GM18868 (cell line): Measurements from ENCODE around the gene KCTD19.
"Not testable (repeated sequence)": the region's sequence is repeated elsewhere in the genome, so short reads cannot be mapped to it uniquely, and the experiment has no call there.

Experiments used
- ATAC-seq: cut with Tn5 transposase; IDR thresholded peaks from one replicate; pipeline ENCODE4 v1.9.1; 2021; ENCODE audit warnings: mild to moderate bottlenecking, moderate library complexity; ENCODE audit not compliant: unreplicated experiment

The KCTD19 gene

GRCh38 chr16:67326472-67327309 lies at the start of gene KCTD19, which contains the start of gene LRRC36:
KCTD19 (minus strand) TSS chr16:67326741; CDS start chr16:67326707, 34 bp downstream.
LRRC36 (plus strand) TSS chr16:67326815; CDS start chr16:67326863, 48 bp downstream.
- no peak for ATAC-seq

DNA sequence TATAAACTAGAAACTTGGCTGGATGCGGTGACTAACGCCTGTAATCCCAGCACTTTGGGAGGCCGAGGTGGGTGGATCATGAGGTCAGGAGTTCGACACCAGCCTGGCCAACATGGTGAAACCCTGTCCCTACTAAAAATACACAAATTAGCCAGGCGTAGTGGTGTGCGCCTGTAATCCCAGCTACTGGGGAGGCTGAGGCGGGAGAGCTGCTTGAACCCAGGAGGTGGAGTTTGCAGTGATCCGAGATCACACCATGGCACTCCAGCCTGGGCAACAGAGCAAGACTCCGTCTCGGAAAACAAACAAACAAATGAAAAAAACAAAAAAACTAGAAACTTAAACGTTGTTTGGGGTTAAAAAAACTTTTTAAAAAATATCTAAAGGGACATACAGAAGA lies 49.5 kb upstream of the KCTD19 start:
- not testable (repeated sequence) for ATAC-seq

- no peak for ATAC-seq
Measured at GRCh38 chr16:67372664-67373063, 46.1 kb upstream of the KCTD19 start.

DNA sequence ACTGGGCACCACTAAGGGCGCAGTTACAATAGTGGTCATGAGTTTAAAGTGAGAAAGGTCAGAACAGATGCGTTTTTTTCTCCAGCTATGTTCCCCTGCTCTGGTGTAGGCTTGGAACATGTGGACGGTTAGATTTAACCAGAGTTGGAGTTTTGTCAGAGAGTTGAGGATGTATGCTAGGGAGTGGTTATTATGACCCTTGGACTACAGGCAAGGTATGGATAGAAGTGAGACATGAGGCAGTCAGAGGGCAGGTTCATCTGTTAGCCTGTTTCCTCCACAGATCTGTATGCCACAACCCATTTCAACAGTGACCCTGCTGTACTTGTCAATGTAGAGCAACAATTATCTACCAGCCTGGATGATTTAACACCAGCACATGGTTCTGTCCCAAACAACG lies 44.1 kb upstream of the KCTD19 start:
- ATAC-seq = no peak

DNA sequence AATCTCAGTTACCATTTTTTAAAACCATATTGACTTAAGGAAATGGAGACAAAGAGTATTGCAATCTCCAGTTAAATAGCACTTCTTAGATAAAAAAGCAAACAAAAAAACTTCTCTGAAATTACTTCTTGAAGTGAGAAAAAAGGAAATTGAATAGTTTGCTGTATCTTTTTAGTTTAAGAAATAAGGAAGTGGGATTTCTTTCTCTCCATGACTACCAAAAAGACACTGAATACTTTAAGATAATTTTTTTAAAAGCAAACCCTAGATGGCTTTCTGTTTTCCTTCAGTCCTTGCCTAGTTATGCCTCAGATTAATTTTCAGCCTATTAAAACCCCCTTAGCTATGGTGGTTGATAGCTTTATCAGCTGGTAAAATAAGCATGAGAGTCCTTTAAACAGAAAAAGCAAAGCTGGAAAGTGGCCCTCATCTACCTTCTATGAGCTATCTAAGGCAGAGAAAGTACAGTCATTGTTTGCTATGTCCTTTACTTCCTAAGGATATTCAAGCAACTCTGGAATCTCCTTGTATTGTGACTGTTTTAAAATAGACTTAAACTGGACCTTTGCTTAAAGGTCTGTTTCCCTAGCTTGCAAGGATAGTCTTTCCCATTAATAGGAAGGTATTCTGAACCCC lies 38.2 kb upstream of the KCTD19 start:
- no peak for ATAC-seq

DNA sequence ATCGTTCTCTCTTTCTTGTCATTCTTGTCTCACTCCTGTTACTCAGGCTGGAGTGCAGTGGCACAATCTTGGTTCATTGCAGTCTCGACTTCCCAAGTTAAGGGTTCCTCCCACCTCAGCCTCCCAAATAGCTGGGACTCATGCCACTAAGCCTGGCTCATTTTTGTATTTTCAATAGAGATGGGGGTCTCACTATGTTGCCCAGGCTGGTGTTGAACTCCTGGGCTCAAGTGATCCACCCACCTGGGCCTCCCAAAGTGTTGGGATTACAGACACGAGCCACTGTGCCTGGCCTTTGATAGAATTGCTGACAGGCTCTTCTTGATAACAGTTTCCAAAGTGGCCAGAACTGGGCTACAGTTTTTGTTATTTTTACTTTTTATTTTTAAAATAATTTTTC lies 34.5 kb upstream of the KCTD19 start:
- no peak for ATAC-seq

DNA sequence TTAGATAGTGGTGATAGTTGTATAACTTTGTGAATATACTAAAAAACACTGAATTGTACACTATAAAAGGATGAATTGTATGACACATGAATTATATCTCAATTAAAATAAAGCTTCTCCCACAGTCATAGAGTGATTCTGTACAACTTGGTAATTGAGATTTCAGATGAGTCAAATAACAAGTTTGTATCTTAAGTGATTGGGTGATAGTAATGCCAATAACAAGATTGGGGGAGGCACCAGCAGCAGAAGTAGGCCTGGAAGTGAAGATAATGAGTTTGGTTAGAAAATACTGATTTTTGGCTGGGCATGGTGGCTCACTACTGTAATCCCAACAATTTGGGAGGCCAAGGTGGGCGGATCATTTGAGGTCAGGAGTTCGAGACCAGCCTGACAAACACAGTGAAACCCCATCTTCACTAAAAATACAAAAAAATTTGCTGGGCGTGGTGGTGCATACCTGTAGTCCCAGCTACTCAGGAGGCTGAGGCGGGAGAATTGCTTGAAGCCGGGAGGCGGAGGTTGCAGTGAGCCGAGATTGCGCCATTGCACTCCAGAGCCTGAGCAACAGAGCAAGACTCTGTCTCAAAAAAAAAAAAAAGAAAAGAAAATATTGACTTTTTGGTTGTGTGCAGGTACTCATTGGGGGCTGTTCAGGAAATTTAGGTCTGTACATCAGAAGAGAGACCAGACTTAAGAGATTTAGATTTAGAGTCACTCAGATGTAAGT lies 33.2 kb upstream of the KCTD19 start:
- ATAC-seq = not testable (repeated sequence)

DNA sequence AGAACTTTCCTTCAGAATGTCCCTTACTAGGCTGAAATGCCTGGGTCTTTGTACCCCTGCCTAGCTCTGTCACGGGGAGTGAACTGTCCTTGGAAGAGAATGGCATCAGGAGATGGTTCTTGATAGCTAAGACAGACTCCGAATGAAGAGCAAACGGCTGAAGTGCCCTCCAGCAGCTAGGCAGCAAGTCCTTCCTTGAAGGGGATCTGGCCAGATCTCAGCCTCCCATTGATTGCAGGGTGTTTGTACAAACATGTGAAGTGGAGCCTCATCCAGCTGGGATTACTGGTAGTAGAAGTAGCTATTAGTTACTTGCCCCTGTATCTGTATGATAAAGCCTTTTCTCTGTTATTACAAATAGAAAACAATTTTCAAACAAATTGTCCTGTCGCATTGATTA lies 31.0 kb upstream of the KCTD19 start:
- no peak for ATAC-seq

DNA sequence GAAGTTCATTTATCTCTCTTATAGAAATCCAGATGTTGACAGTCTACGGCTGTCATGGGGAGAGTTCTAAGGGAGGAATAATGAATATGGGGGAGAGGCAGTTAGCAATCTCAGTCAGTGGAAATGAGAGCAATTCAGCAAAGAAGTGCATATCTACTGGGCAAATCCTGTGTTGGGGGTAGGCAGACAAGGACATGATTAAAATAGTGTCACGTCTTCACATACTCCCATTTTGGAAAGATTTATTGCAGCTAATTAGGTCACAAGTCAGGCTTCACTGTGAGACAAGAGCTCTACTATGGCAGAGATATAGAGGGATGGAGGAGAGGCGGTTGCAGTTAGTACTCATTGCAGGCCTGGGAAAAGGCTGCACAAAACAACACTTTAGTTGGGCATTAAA lies 29.9 kb upstream of the KCTD19 start:
- ATAC-seq = no peak

DNA sequence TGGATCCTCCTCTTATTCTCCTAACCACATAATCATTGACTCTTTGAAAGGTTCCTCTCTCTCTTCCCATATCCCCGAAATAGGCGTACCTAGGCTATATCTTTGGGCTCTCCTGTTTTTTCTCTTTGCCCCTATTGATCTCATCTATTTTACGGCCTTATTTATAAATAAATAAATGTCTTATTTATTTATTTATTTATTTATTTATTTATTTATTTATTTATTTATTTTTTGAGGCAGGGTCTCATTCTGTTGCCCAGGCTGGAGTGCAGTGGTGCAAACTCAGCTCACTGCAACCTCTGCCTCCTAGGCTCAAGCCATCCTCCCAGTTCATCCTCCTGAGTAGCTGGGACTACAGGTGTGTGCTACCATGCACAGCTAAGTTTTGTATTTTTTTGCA lies 25.9 kb upstream of the KCTD19 start:
- not testable (repeated sequence) for ATAC-seq

- no peak for ATAC-seq
Measured at GRCh38 chr16:67350324-67350723, 23.8 kb upstream of the KCTD19 start.

DNA sequence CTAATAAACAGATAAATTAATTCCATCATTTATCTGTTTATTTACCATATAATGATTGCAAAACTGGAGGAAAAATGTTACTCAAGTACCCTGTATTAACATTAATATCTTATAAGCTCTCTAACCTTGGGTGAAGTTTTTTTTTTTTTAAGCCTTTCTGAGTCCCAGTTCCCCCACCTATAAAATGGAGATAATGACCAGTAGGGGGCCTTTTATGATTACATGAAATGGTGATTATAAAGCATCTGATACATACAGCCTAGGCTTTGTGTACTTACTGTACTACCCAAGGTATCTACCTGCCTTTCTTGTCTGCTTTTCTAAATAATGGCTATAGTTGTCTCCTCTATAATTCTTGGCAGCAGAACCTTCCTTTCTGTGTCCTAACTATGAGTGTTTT lies 22.6 kb upstream of the KCTD19 start:
- ATAC-seq = no peak

DNA sequence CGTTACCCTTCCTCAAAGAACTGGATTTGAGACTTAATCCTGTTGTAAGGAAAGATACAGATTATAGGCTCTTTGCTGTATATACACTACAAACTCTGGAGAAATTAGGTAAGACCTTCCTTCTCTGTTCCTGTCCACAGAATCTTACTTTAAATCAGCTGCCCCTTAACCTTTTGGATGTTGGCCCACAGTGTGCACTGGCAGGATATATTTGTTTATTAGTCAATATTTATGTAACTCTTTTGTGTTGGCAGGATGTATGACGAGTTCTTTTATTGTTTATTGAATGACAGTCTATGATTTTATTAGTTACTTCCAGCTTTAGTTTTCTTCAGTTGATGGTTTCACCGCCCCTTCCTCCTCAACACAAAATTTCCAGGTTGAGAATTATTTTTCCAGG lies 19.8 kb upstream of the KCTD19 start:
- no peak for ATAC-seq

- no peak for ATAC-seq
Measured at GRCh38 chr16:67345401-67345800, 18.9 kb upstream of the KCTD19 start.

DNA sequence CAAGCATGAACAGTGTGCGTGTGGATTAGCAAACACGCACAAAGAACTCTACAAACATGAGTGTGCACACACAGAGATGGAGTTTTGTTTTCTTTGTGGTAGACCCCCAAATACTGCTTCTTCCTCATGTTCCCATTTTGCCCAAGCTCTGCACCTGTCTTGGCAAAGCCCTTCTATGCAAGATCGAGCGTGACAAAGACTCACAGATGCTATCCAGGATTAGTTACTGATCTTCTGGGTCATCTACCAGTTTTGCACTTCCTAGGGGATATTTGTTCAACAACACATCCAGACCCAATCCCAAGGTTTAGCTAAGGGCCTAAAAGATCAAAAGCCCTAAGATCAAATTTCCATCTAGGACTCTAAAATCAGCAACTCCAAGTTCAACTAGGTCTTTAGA lies 16.1 kb upstream of the KCTD19 start:
- no peak for ATAC-seq

DNA sequence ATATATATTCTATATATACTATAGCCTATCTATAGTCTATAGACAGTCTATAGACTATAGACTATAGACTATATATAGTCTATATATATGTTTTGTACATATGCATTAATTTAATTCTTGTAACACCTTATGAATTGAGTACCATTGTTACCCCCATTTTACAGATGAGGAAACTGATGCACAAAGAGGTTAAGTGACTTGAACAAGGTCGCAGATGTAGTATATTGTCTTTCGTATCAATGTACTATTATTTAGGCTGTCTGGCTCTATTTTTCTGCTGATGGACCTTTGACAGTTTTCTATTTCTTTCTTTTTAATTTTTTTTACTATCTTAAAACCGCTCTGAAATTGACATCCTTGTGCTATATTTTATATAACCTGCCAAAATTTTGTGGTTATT lies 14.7 kb upstream of the KCTD19 start:
- no peak for ATAC-seq

GRCh38 chr16:67339453-67339852 lies 12.9 kb upstream of the KCTD19 start:
- no peak for ATAC-seq

DNA sequence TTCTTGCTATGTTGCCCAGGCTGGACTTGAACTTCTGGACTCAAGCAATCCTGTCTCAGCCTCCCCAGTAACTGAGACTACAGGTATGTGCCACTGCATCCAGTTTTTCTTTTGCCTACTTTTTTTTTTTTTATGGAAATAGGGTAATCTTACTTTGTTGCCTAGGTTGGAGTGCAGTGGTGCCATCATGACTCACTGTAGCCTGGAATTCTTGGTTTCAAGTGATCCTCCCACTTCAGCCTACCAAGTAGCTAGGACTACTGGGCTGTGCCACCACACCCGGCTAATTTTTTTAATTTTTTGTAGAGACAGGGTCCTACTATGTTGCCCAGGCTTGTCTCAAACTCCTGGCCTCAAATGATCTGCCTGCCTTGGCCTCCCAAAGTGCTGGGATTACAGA lies 10.1 kb upstream of the KCTD19 start:
- no peak for ATAC-seq

GRCh38 chr16:67336116-67336515 lies 9.6 kb upstream of the KCTD19 start:
- no peak for ATAC-seq

GRCh38 chr16:67333315-67333714 lies 6.8 kb upstream of the KCTD19 start:
- no peak for ATAC-seq

DNA sequence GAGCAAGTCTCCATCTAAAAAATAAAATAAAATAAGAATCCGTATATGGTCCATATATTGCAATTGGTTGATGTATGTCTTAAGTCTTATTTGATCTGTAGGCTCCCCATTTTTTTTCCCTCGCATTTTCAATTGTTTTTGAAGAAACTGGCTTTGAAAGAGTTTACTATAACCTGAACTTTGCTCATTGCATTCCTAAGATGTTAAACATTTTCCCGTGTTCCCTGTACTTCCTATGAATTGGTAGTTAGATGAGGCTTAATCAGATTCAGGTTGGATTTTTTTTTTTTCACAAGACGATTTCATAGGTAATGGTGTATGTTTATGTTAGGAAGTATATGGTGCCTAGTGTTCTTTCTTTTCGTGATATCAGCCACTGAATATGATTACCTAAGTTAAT lies 3.4 kb upstream of the KCTD19 start:
- no peak for ATAC-seq

DNA sequence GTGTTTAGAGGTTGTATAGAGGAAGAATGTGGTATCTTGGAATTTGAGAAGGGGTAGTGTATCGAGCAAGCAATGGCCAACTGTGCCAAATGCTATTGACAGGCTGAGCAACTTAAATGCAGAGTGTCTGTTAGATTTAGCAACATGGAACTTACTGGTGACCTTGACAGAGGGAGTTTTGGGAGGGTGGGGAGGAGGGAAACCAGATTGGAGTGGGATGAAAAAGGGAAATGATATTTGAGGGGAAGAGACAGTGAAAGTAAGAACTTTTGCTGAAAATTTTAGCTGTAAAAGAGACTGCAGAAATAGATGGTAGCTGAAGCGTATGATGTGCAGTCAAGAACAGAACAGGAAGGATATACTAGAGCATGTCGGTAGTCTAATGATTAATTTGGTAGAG lies 1.2 kb upstream of the KCTD19 start:
- ATAC-seq = no peak
